HG02763 (cell line): Measurements from ENCODE around the gene RBMY1B.
"Not testable (repeated sequence)": the region's sequence is repeated elsewhere in the genome, so short reads cannot be mapped to it uniquely, and the experiment has no call there.

Experiments
- ATAC-seq: cut with Tn5 transposase; IDR thresholded peaks from one replicate; pipeline ENCODE4 v1.9.1; 2021; ENCODE audit warnings: mild to moderate bottlenecking, moderate library complexity; ENCODE audit not compliant: unreplicated experiment

RBMY1B gene

DNA sequence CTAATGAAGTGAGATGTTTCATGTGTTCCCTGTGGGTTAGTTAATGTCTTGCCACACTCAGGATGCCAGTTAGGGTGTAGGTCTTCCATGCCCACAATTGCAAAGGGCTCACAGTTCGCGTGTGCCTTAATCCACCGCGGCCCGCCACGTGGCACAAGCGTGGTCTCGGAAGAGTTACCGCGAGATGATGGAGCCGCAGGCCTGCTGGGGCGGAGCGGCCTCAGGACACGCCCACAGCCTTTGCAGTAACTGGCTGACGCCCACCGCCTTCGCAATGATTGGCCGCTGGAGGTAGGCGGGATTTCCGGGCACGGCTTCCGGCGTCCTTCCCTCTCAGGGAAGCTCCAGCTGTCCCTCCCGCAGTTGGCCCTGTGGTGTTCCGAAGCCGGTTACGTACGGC lies at the start of gene RBMY1B:
Gene RBMY1B (plus strand): TSS at position 301 of the 400 bp plus-strand sequence. CDS start 2,013 bp downstream, outside the sequence.
- not testable (repeated sequence) for ATAC-seq

DNA sequence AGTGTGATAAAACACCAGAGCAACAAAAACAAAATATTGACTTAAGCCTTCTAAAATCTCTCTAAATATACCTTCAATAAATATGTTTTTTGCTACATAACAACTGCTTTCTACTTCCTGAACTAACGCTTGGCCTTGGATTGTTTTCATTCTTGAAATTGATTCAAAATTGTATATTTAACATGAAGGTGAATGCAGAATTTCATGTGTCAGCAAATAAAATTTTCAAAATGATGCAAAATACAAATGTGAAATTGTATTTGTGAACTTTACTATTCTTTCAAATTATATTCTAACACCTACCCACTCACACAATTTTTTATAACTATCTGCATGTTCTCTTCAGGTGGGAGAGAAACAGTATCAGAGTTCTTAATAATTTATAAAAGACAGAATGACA lies 48.2 kb upstream of the RBMY1B start:
- not testable (repeated sequence) for ATAC-seq

DNA sequence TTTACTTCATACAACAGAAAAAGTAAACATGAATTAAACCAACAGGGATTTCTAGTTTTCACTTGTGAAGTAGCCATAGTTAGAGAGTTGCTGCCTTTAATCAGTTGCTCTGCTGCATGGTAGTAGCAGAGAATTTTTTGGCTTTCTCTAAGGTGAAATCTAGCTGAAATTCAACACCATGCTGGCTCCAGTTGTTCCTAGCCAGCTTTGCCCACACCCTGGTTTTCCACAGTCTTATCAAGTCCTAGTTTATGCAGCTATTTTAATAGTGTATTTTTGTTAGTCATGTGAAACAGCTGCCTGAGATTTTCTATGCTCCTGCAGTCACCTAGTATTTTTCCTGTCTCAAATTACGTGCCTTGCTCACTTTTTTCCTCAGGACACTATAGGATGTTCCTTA lies 28.2 kb upstream of the RBMY1B start:
- no peak for ATAC-seq

DNA sequence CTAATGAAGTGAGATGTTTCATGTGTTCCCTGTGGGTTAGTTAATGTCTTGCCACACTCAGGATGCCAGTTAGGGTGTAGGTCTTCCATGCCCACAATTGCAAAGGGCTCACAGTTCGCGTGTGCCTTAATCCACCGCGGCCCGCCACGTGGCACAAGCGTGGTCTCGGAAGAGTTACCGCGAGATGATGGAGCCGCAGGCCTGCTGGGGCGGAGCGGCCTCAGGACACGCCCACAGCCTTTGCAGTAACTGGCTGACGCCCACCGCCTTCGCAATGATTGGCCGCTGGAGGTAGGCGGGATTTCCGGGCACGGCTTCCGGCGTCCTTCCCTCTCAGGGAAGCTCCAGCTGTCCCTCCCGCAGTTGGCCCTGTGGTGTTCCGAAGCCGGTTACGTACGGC lies 23.4 kb downstream of the RBMY1B start, which contains the start of gene RBMY1A1:
Gene RBMY1A1 (plus strand): TSS at position 301 of the 400 bp plus-strand sequence. CDS start 2,013 bp downstream, outside the sequence.
- ATAC-seq, result not testable (repeated sequence)

DNA sequence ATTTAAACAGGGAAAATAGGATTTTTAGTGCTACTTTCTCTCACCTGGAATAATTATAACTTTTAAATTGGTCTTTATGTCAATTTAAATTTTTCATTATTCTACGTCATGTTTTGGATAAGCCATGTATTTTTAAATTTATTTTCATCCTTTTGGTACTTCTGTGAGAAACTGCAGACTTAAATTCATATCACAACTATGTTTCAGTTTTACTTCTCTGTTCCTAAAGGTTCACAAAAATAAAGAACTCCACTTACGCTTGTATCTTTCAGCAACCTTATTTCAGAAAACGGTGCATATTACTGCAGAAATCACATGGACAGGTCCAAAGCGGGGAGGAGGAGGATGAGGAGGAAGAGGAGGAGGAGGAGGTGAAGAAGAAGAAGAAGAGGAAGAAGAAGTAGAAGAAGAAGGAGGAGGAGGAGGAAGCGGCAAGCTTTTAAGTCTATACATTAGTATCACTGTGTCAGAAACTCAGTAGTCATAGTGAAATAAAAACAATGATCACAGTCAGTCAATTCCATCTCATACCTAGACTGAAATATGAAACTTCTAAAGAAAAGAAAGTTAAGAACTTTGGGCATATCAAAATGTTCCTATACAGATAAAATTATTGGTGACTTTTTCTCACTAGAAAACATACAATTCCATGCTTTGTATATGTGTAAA lies 48.3 kb downstream of the RBMY1B start:
- not testable (repeated sequence) for ATAC-seq
